HEK293T (cell line): Measurements from ENCODE around the gene PRSS27.

Experiments used
- ARNT ChIP-seq: fragments of 450-650 bp; IDR thresholded peaks from 2 replicates; pipeline ENCODE4 v1.6.1; 2017; ENCODE audit warnings: mild to moderate bottlenecking
- FOXA1 ChIP-seq: fragments of 450-650 bp; IDR thresholded peaks from 2 replicates; pipeline ENCODE4 v1.6.1; 2016; ENCODE audit warnings: mild to moderate bottlenecking
- FOXM1 ChIP-seq: fragments of 450-650 bp; IDR thresholded peaks from 2 replicates; pipeline ENCODE4 v1.6.1; 2017; ENCODE audit warnings: mild to moderate bottlenecking, borderline replicate concordance
- LEF1 ChIP-seq: fragments of 450-650 bp; IDR thresholded peaks from 2 replicates; pipeline ENCODE4 v1.6.1; 2017; ENCODE audit warnings: mild to moderate bottlenecking, borderline replicate concordance
- PKNOX1 ChIP-seq: fragments of 450-650 bp; IDR thresholded peaks from 2 replicates; pipeline ENCODE4 v1.6.1; 2016
- SP1 ChIP-seq: fragments of 450-650 bp; IDR thresholded peaks from 2 replicates; pipeline ENCODE4 v1.6.1; 2017
- TARDBP ChIP-seq: fragments of 450-650 bp; IDR thresholded peaks from 2 replicates; pipeline ENCODE4 v1.6.1; 2016

- TF ChIP-seq ARNT, result no peak
- no peak for TF ChIP-seq SP1
- TF ChIP-seq TARDBP, result no peak
- TF ChIP-seq FOXA1, result no peak
- TF ChIP-seq PKNOX1, result peak; percentile 69
- TF ChIP-seq LEF1, result no peak
- no peak for TF ChIP-seq FOXM1
Measured at GRCh38 chr16:2663553-2664546, 56.2 kb downstream of the PRSS27 start.
